ENCODE results near the gene MFSD6. TPM values are rescaled to one million over a fixed set of nuclear protein-coding genes. Genes with fewer than 3 reads are reported as not detected.
A peak's percentile ranks its signal among the peaks of the same experiment; 100 is the strongest.

The MFSD6 gene
- total RNA-seq, 1 donor from 2014 or later: 21.5 TPM

GRCh38 chr2:190460487-190460886 lies 52.3 kb downstream of the MFSD6 start:
- intact Hi-C loops (cut with micrococcal nuclease): no loop called here
- Mint-ChIP-seq H3K27ac (no peak overlapping the region), H3K9me3 (no peaks in the 10 kb centered on the region), H3K36me3 (ENCODE audit: low read depth) (peaks cover 29% of the 10 kb centered on the region), H3K4me3 (no peak overlapping the region), H3K4me1 (peaks cover 30% of the 10 kb centered on the region), H3K27me3 (no peaks in the 10 kb centered on the region)
- DNase-seq: no peak
- TF ChIP-seq CTCF (IDR thresholded peaks at IDR 0.05): no peak
- POLR2A ChIA-PET: no interaction called here
- CTCF ChIA-PET: interaction anchor here (0.6 kb wide), 1 partner anchor 7 kb away, joined by 3 read pairs; no protein-coding TSS in a partner anchor
- ATAC-seq (ENCODE audit: low read depth): no peak

GRCh38 chr2:190462181-190462580 lies 54.0 kb downstream of the MFSD6 start:
- H3K4me3 Mint-ChIP-seq: no peak overlapping the region
- peaks cover 18% of the 10 kb centered on the region for H3K36me3 Mint-ChIP-seq (ENCODE audit: low read depth)
- DNase-seq (no peak), ATAC-seq (ENCODE audit: low read depth) (no peak)
- POLR2A ChIA-PET: no interaction called here
- CTCF ChIA-PET: no interaction called here
- H3K27me3 Mint-ChIP-seq: no peaks in the 10 kb centered on the region
- H3K9me3 Mint-ChIP-seq: no peaks in the 10 kb centered on the region
- H3K27ac Mint-ChIP-seq: no peak overlapping the region
- no peak for TF ChIP-seq CTCF (IDR thresholded peaks at IDR 0.05)
- intact Hi-C loops (cut with micrococcal nuclease): no loop called here
- H3K4me1 Mint-ChIP-seq: peaks cover 45% of the 10 kb centered on the region

GRCh38 chr2:190462611-190463010 lies 54.5 kb downstream of the MFSD6 start:
- DNase-seq: no peak
- no peak for TF ChIP-seq CTCF (IDR thresholded peaks at IDR 0.05)
- Mint-ChIP-seq H3K9me3 (no peaks in the 10 kb centered on the region), H3K4me3 (no peak overlapping the region), H3K27ac (no peak overlapping the region), H3K36me3 (ENCODE audit: low read depth) (peaks cover 14% of the 10 kb centered on the region), H3K4me1 (peaks cover 49% of the 10 kb centered on the region), H3K27me3 (no peaks in the 10 kb centered on the region)
- no peak for ATAC-seq (ENCODE audit: low read depth)
- intact Hi-C loops (cut with micrococcal nuclease): no loop called here
- ChIA-PET CTCF (no interaction called here), POLR2A (no interaction called here)

- ATAC-seq (ENCODE audit: low read depth): no peak
- peak overlapping the region; percentile 47 for H3K27ac Mint-ChIP-seq
- no peak for TF ChIP-seq CTCF (IDR thresholded peaks at IDR 0.05)
- peaks cover 66% of the 10 kb centered on the region for H3K4me1 Mint-ChIP-seq
- H3K36me3 Mint-ChIP-seq (ENCODE audit: low read depth): peaks cover 11% of the 10 kb centered on the region
- DNase-seq: no peak
- no peaks in the 10 kb centered on the region for H3K27me3 Mint-ChIP-seq
- H3K4me3 Mint-ChIP-seq: peak overlapping the region; percentile 57
- H3K9me3 Mint-ChIP-seq: no peaks in the 10 kb centered on the region
- intact Hi-C loops (cut with micrococcal nuclease): no loop called here
- ChIA-PET POLR2A (no interaction called here), CTCF (no interaction called here)
These were observed 56.9 kb downstream of the MFSD6 start for GRCh38 chr2:190465060-190465459.

GRCh38 chr2:190466819-190467446 lies 58.8 kb downstream of the MFSD6 start:
- Mint-ChIP-seq H3K4me3 (no peak overlapping the region), H3K4me1 (peaks cover 62% of the 10 kb centered on the region), H3K27ac (peak overlapping the region; percentile 12), H3K27me3 (no peaks in the 10 kb centered on the region), H3K36me3 (ENCODE audit: low read depth) (peaks cover 27% of the 10 kb centered on the region), H3K9me3 (no peaks in the 10 kb centered on the region)
- DNase-seq (no peak), ATAC-seq (ENCODE audit: low read depth) (no peak)
- ChIA-PET POLR2A (no interaction called here), CTCF (no interaction called here)
- TF ChIP-seq CTCF (IDR thresholded peaks at IDR 0.05): no peak
- intact Hi-C loops (cut with micrococcal nuclease): no loop called here
